HepG2 (cell line): ENCODE results near the gene C1orf198. TPM values are rescaled to one million over a fixed set of nuclear protein-coding genes. Genes with fewer than 3 reads are reported as not detected.

Experiments used
- ATAC-seq: fragments of 200-7000 bp; cut with Tn5 transposase; 3 replicates; pipeline ENCODE4 v1.9.1; 2020; ENCODE audit warnings: mild to moderate bottlenecking, moderate library complexity
- BruUV-seq: library from RNA; stranded (reverse); fragments of 400-500 nt; replicated peaks from 2 replicates; lab custom pipeline; 2021; lab: Mats Ljungman, UMichigan
- CTCF ChIA-PET: fragments of 300-600 bp; formaldehyde crosslinking; extraction: SDS; loops from one replicate; lab custom pipeline; 2021; ENCODE audit warnings: low total read pairs, inconsistent platforms, low intra/inter-chr PET ratio; lab: Yijun Ruan, JAX
- POLR2A ChIA-PET: fragments of 350-600 bp; sonication (Branson Sonifier 250); formaldehyde crosslinking; loops from one replicate; lab custom pipeline; 2020; ENCODE audit warnings: antibody characterized with exemption, inconsistent platforms; lab: Yijun Ruan, JAX
- DNase-seq: peaks from one replicate; pipeline ENCODE4 v3.0.0-alpha.2; 2015; ENCODE audit warnings: low spot score
- FAIRE-seq: peaks from 3 replicates; lab custom pipeline; 2011; peaks lifted over from hg19 to GRCh38; lab: Jason Lieb, UNC
- H2AFZ ChIP-seq: one replicate; pipeline ENCODE4 v1.6.1; 2011; ENCODE audit warnings: low read length, inconsistent platforms
- H3K27ac ChIP-seq: fragments of 300-600 bp; 3 replicates; pipeline ENCODE4 v1.8.0; 2011; ENCODE audit warnings: mixed run types, mild to moderate bottlenecking, mixed read lengths, low read length, inconsistent platforms; ENCODE audit not compliant: insufficient read depth; ENCODE audit errors: extremely low read length
- H3K27me3 ChIP-seq, 2 experiments: fragments of 200-600 bp in 1 of 2; 2 replicates in 1 of 2; 3 replicates in 1 of 2; pipeline versions ENCODE4 v1.6.0 to v1.8.0; 2011; ENCODE audit warnings: low read length in 2 of 2, mild to moderate bottlenecking in 2 of 2, moderate library complexity in 2 of 2, inconsistent platforms in 1 of 2; ENCODE audit not compliant: insufficient read depth in 2 of 2, control insufficient read depth in 1 of 2
- H3K36me3 ChIP-seq, 2 experiments: fragments of 200-600 bp in 1 of 2; replicated peaks in 1 of 2; 2 replicates in 1 of 2; 3 replicates in 1 of 2; pipeline versions ENCODE4 v1.5.1 to v1.8.0; 2011; ENCODE audit warnings: low read length in 2 of 2, inconsistent platforms in 1 of 2; ENCODE audit not compliant: insufficient read depth in 2 of 2, control insufficient read depth in 1 of 2
- H3K4me1 ChIP-seq: 2 replicates; pipeline ENCODE4 v1.5.1; 2012; ENCODE audit warnings: low read length, inconsistent platforms; ENCODE audit not compliant: insufficient read depth
- H3K4me2 ChIP-seq: 2 replicates; pipeline ENCODE4 v1.6.0; 2011; ENCODE audit warnings: low read depth, low read length, inconsistent platforms
- H3K4me3 ChIP-seq, 3 experiments: fragments of 200-600 bp in 1 of 3; sonication (generic), shearing (Covaris generic) in 1 of 3; replicated peaks in 1 of 3; 2 replicates each; pipeline ENCODE4 v1.5.1; 2011 to 2016; ENCODE audit warnings: low read length in 3 of 3, inconsistent platforms in 2 of 3, low read depth in 2 of 3, mild to moderate bottlenecking in 2 of 3, control low read depth in 1 of 3, mixed read lengths in 1 of 3; ENCODE audit not compliant: insufficient read depth in 1 of 3
- H3K79me2 ChIP-seq: one replicate; pipeline ENCODE4 v1.6.1; 2011; ENCODE audit warnings: low read length, inconsistent platforms; ENCODE audit not compliant: insufficient read depth
- H3K9ac ChIP-seq: 2 replicates; pipeline ENCODE4 v1.6.0; 2011; ENCODE audit warnings: mild to moderate bottlenecking, low read depth, low read length, inconsistent platforms; ENCODE audit not compliant: insufficient read depth
- H3K9me3 ChIP-seq: 2 replicates; pipeline ENCODE4 v1.5.1; 2012; ENCODE audit warnings: mild to moderate bottlenecking, low read length
- H4K20me1 ChIP-seq: 2 replicates; pipeline ENCODE4 v1.6.0; 2011; ENCODE audit warnings: inconsistent platforms, mild to moderate bottlenecking, low read length, moderate library complexity; ENCODE audit not compliant: insufficient read depth
- CHCHD3 ChIP-seq: sonication (generic); formaldehyde crosslinking; IDR thresholded peaks from 2 replicates; pipeline ENCODE4 v1.8.0; 2022; ENCODE audit warnings: mild to moderate bottlenecking, missing genetic modification reagents, moderate library complexity
- HCFC1 ChIP-seq: fragments of 150-350 bp; IDR thresholded peaks from 2 replicates; pipeline ENCODE4 v1.6.1; 2014; ENCODE audit warnings: low read depth, low read length
- MXD4 ChIP-seq: IDR thresholded peaks from 2 replicates; pipeline ENCODE4 v1.6.1; 2016; ENCODE audit warnings: mild to moderate bottlenecking, missing biosample characterization, missing genetic modification reagents
- NR2F2 ChIP-seq: IDR thresholded peaks from 2 replicates; pipeline ENCODE4 v1.6.1; 2012; ENCODE audit warnings: low read depth, inconsistent platforms, borderline replicate concordance
- NR2F6 ChIP-seq, 2 experiments: IDR thresholded peaks; 2 replicates each; pipeline ENCODE4 v1.6.1; 2016; ENCODE audit warnings: antibody characterized with exemption in 1 of 2, mild to moderate bottlenecking in 1 of 2
- REL ChIP-seq: sonication (generic); formaldehyde crosslinking; conservative IDR thresholded peaks from 2 replicates; pipeline ENCODE4 v1.8.0; 2022; ENCODE audit warnings: mild to moderate bottlenecking, missing genetic modification reagents, moderate library complexity
- WGBS: methylation state at CpG from one replicate; pipeline ENCODE4 v1.1.6; 2017; ENCODE audit warnings: low lambda C conversion rate; 5-methylcytosine and 5-hydroxymethylcytosine counted together
- in situ Hi-C: cut with HindIII; loops from 2 replicates; pipeline ENCODE4 v1.10.0; 2017; ENCODE audit warnings: low pct_unique_long_range_greater_than_20kb; ENCODE audit not compliant: extremely low pct_ligation_motif_present
- intact Hi-C: fragments of 100-400 bp; cut with micrococcal nuclease; formaldehyde crosslinking; loops from one replicate; pipeline ENCODE4 v1.10.0; 2022; ENCODE audit not compliant: unreplicated experiment
- polyA plus RNA-seq, 8 experiments: library from polyadenylated mRNA; depleted of rRNA in 3 of 8; stranded (reverse) in 7 of 8; unstranded in 1 of 8; fragments of >200 nt; fragmentation: Illumina TruSeq in 4 of 8; extraction: Trizol in 4 of 8; gene quantifications; 2 replicates each; pipeline versions ENCODE4 v1.2.1 to v1.2.3, GENCODE V29; 2011 to 2016; ENCODE audit warnings: low read depth in 4 of 8, missing spikeins in 1 of 8, mixed read lengths in 1 of 8; ENCODE audit not compliant: insufficient read depth in 1 of 8
- total RNA-seq, 5 experiments: library from RNA; depleted of rRNA; stranded (reverse); fragments of >200 nt; fragmentation: Illumina TruSeq; extraction: Trizol; gene quantifications; 2 replicates each; pipeline ENCODE4 v1.2.3, GENCODE V29; 2016; ENCODE audit warnings: low read depth in 1 of 5
- TF ChIP-seq, protein P1 (sequence below): sonication (generic); formaldehyde crosslinking; IDR thresholded peaks from 2 replicates; pipeline ENCODE4 v1.8.0; 2022; ENCODE audit warnings: missing genetic modification reagents, mild to moderate bottlenecking, moderate library complexity, borderline replicate concordance
- TF ChIP-seq, protein P2 (sequence below): sonication (generic); formaldehyde crosslinking; conservative IDR thresholded peaks from 2 replicates; pipeline ENCODE4 v1.5.0; 2020; ENCODE audit warnings: missing genetic modification reagents
- TF ChIP-seq, protein P3 (sequence below): sonication (generic); formaldehyde crosslinking; IDR thresholded peaks from 2 replicates; pipeline ENCODE4 v1.5.0; 2020; ENCODE audit warnings: mild to moderate bottlenecking, missing genetic modification reagents, borderline replicate concordance

C1orf198 gene
- total and polyA plus RNA-seq, 2 of the 13 experiments (the other 11 are each of a cell fraction or from before 2014, with no cell fraction given) = 12.7 to 13.4 TPM

DNA sequence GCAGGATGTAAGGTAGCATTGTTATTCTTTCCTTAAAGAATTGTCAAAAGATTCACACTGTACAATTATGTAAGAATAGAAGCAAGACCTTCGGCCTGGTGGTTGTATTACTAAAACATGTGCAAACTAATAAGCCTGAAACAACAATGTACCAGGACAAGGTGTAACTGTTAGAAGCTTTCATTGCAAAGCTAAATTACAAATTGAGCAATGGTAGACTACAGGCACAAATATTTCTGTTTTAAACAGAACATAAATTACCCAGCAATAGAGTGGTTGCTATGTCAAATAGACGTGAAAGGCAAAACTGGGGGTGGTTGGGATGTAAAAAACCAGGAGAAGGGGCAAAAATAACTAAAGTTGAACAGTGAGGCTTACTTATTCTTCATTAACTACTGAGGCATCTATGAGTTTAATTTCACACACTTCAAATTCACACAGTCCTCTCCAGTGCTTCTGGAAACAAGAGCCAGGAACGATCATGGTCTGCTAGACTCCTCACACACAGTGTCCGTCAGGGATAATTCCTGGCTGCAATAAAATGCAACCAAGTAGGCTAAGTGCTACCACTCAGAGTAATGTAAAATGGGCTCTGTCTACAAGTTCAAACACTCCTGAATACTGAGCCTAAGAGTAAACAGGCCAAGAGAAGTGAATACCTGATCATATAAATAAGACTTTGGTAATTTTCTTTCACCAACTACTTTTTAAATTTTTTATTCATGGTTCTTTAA lies 39.3 kb upstream of the C1orf198 start:
- peaks cover 2 to 13% of the 10 kb centered on the region in 2 experiments; a peak in 2 of 5 replicates for H3K36me3 ChIP-seq
- no peak overlapping the region for H3K4me3 ChIP-seq
- TF ChIP-seq MXD4 (CRISPR knock-in tag) (no peak), NR2F6 (IDR thresholded peaks at IDR 0.05) (no peak), NR2F6 (CRISPR knock-in tag; IDR thresholded peaks at IDR 0.05) (no peak), HCFC1 (no peak), NR2F2 (no peak), CHCHD3 (CRISPR knock-in tag) (no peak), REL (CRISPR knock-in tag) (no peak)
- TF ChIP-seq, protein P1, sequence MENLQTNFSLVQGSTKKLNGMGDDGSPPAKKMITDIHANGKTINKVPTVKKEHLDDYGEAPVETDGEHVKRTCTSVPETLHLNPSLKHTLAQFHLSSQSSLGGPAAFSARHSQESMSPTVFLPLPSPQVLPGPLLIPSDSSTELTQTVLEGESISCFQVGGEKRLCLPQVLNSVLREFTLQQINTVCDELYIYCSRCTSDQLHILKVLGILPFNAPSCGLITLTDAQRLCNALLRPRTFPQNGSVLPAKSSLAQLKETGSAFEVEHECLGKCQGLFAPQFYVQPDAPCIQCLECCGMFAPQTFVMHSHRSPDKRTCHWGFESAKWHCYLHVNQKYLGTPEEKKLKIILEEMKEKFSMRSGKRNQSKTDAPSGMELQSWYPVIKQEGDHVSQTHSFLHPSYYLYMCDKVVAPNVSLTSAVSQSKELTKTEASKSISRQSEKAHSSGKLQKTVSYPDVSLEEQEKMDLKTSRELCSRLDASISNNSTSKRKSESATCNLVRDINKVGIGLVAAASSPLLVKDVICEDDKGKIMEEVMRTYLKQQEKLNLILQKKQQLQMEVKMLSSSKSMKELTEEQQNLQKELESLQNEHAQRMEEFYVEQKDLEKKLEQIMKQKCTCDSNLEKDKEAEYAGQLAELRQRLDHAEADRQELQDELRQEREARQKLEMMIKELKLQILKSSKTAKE (CRISPR knock-in tag) = no peak
- TF ChIP-seq, protein P2, sequence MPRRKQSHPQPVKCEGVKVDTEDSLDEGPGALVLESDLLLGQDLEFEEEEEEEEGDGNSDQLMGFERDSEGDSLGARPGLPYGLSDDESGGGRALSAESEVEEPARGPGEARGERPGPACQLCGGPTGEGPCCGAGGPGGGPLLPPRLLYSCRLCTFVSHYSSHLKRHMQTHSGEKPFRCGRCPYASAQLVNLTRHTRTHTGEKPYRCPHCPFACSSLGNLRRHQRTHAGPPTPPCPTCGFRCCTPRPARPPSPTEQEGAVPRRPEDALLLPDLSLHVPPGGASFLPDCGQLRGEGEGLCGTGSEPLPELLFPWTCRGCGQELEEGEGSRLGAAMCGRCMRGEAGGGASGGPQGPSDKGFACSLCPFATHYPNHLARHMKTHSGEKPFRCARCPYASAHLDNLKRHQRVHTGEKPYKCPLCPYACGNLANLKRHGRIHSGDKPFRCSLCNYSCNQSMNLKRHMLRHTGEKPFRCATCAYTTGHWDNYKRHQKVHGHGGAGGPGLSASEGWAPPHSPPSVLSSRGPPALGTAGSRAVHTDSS (CRISPR knock-in tag) = no peak
- TF ChIP-seq, protein P3, sequence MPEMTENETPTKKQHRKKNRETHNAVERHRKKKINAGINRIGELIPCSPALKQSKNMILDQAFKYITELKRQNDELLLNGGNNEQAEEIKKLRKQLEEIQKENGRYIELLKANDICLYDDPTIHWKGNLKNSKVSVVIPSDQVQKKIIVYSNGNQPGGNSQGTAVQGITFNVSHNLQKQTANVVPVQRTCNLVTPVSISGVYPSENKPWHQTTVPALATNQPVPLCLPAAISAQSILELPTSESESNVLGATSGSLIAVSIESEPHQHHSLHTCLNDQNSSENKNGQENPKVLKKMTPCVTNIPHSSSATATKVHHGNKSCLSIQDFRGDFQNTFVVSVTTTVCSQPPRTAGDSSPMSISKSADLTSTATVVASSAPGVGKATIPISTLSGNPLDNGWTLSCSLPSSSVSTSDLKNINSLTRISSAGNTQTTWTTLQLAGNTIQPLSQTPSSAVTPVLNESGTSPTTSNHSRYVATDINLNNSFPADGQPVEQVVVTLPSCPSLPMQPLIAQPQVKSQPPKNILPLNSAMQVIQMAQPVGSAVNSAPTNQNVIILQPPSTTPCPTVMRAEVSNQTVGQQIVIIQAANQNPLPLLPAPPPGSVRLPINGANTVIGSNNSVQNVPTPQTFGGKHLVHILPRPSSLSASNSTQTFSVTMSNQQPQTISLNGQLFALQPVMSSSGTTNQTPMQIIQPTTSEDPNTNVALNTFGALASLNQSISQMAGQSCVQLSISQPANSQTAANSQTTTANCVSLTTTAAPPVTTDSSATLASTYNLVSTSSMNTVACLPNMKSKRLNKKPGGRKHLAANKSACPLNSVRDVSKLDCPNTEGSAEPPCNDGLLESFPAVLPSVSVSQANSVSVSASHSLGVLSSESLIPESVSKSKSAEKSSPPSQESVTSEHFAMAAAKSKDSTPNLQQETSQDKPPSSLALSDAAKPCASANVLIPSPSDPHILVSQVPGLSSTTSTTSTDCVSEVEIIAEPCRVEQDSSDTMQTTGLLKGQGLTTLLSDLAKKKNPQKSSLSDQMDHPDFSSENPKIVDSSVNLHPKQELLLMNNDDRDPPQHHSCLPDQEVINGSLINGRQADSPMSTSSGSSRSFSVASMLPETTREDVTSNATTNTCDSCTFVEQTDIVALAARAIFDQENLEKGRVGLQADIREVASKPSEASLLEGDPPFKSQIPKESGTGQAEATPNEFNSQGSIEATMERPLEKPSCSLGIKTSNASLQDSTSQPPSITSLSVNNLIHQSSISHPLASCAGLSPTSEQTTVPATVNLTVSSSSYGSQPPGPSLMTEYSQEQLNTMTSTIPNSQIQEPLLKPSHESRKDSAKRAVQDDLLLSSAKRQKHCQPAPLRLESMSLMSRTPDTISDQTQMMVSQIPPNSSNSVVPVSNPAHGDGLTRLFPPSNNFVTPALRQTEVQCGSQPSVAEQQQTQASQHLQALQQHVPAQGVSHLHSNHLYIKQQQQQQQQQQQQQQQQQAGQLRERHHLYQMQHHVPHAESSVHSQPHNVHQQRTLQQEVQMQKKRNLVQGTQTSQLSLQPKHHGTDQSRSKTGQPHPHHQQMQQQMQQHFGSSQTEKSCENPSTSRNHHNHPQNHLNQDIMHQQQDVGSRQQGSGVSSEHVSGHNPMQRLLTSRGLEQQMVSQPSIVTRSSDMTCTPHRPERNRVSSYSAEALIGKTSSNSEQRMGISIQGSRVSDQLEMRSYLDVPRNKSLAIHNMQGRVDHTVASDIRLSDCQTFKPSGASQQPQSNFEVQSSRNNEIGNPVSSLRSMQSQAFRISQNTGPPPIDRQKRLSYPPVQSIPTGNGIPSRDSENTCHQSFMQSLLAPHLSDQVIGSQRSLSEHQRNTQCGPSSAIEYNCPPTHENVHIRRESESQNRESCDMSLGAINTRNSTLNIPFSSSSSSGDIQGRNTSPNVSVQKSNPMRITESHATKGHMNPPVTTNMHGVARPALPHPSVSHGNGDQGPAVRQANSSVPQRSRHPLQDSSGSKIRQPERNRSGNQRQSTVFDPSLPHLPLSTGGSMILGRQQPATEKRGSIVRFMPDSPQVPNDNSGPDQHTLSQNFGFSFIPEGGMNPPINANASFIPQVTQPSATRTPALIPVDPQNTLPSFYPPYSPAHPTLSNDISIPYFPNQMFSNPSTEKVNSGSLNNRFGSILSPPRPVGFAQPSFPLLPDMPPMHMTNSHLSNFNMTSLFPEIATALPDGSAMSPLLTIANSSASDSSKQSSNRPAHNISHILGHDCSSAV (CRISPR knock-in tag) = no peak
- H3K4me1 ChIP-seq = peaks cover 3% of the 10 kb centered on the region
- no peak for DNase-seq
- H3K4me2 ChIP-seq = no peak overlapping the region
- BruUV-seq = no TSS peak
- H4K20me1 ChIP-seq = no peaks in the 10 kb centered on the region
- in situ Hi-C loops (no loop called here), intact Hi-C loops (no loop called here)
- CTCF ChIA-PET = no interaction called here
- H2AFZ ChIP-seq = no peak overlapping the region
- no peaks in the 10 kb centered on the region for H3K9me3 ChIP-seq
- no peaks in the 10 kb centered on the region for H3K79me2 ChIP-seq
- H3K27me3 ChIP-seq = no peaks in the 10 kb centered on the region; a peak in 1 of 5 replicates
- 87% methylated on average over 4 of the region's 4 CpGs for WGBS
- no peak for ATAC-seq
- FAIRE-seq = no peak
- H3K9ac ChIP-seq = no peak overlapping the region
- no peak overlapping the region for H3K27ac ChIP-seq
- POLR2A ChIA-PET = no interaction called here
